Measurements from ENCODE around the gene BSG. TPM values are rescaled to one million over a fixed set of nuclear protein-coding genes. Genes with fewer than 3 reads are reported as not detected.

BSG gene
- total and polyA plus RNA-seq, 9 of the 15 experiments (the other 6 are each of a cell fraction or from before 2014, with no cell fraction given): 4.6 to 495 (median 187) TPM

GRCh38 chr19:570937-571565 is 1.3 kb upstream of the BSG start (continued):
- TF ChIP-seq HDAC2 (IDR thresholded peaks at IDR 0.05): no peak
- peak; percentile 68; the same call in 1 of the 2 replicates for TF ChIP-seq AFF4 (CRISPR knock-in tag; IDR thresholded peaks at IDR 0.05)
- TF ChIP-seq POLR2AphosphoS2 (IDR thresholded peaks at IDR 0.05; ENCODE audit: low read length): no peak
- TF ChIP-seq ZNF57 (CRISPR knock-in tag; IDR thresholded peaks at IDR 0.05): no peak
- TF ChIP-seq CSDE1 (IDR thresholded peaks at IDR 0.05): no peak
- TF ChIP-seq RFX5 (IDR thresholded peaks at IDR 0.05; ENCODE audit: low read depth, low read length): no peak
- no peak for TF ChIP-seq TAF9B (IDR thresholded peaks at IDR 0.05; ENCODE audit: partially characterized antibody)
- TF ChIP-seq PCBP1 (IDR thresholded peaks at IDR 0.05; ENCODE audit: low read depth, low read length, poor library complexity, severe bottlenecking): no peak
- TF ChIP-seq, protein P1, sequence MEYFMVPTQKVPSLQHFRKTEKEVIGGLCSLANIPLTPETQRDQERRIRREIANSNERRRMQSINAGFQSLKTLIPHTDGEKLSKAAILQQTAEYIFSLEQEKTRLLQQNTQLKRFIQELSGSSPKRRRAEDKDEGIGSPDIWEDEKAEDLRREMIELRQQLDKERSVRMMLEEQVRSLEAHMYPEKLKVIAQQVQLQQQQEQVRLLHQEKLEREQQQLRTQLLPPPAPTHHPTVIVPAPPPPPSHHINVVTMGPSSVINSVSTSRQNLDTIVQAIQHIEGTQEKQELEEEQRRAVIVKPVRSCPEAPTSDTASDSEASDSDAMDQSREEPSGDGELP (CRISPR knock-in tag; IDR thresholded peaks at IDR 0.05; ENCODE audit: borderline replicate concordance): no peak
- no peak for TF ChIP-seq MCM7 (IDR thresholded peaks at IDR 0.05)
- no peak for TF ChIP-seq PURB (CRISPR knock-in tag; IDR thresholded peaks at IDR 0.05; ENCODE audit: low read depth)
- TF ChIP-seq MYNN (IDR thresholded peaks at IDR 0.05): no peak
- TF ChIP-seq MYNN (CRISPR knock-in tag; IDR thresholded peaks at IDR 0.05): no peak
- TF ChIP-seq WHSC1 (IDR thresholded peaks at IDR 0.05; ENCODE audit: low read length): no peak
- 0 out of 2 replicates have a peak, but pooled peaks have one; percentile 26 for TF ChIP-seq ZNF740 (CRISPR knock-in tag; IDR thresholded peaks at IDR 0.05)
- no peak for TF ChIP-seq ZNF740 (tag; IDR thresholded peaks at IDR 0.05)
- TF ChIP-seq GTF2E2 (tag; IDR thresholded peaks at IDR 0.05): no peak
- TF ChIP-seq ETV6 (IDR thresholded peaks at IDR 0.05; ENCODE audit: borderline replicate concordance in 1 of 2, low read depth in 2 of 2, low read length in 1 of 2): no peak
- TF ChIP-seq ETV6 (CRISPR knock-in tag; IDR thresholded peaks at IDR 0.05; ENCODE audit: borderline replicate concordance): no peak
- no peak for TF ChIP-seq ADNP (tag; IDR thresholded peaks at IDR 0.05)
